Prostate gland (tissue), 2 donors: ENCODE measurements around the gene ACTR3.

ENCODE experiments used
- CTCF ChIP-seq, 4 experiments: fragments of 200-600 bp in 2 of 4; fragments of 450-650 bp in 2 of 4; sonication (generic) in 2 of 4; IDR thresholded peaks; 1 replicate in 3 of 4; 2 replicates in 1 of 4; pipeline ENCODE4 v1.5.1; 2016 to 2019; ENCODE audit warnings: antibody characterized with exemption in 4 of 4, mild to moderate bottlenecking in 2 of 4, moderate library complexity in 2 of 4
- POLR2A ChIP-seq: fragments of 450-650 bp; IDR thresholded peaks from one replicate; pipeline ENCODE4 v1.6.1; 2016; ENCODE audit warnings: antibody characterized with exemption, mild to moderate bottlenecking
- POLR2AphosphoS5 ChIP-seq: sonication (generic); formaldehyde crosslinking; IDR thresholded peaks from one replicate; pipeline ENCODE4 v1.6.1; 2017; ENCODE audit warnings: antibody characterized with exemption

GRCh38 chr2:113848758-113849415 lies 41.0 kb upstream of the ACTR3 start:
- TF ChIP-seq CTCF (IDR thresholded peaks at IDR 0.05): no peak
- no peak for TF ChIP-seq POLR2AphosphoS5
- no peak for TF ChIP-seq POLR2A
